H9 (cell line): ENCODE measurements around the gene RAB30. TPM values are rescaled to one million over a fixed set of nuclear protein-coding genes. Genes with fewer than 3 reads are reported as not detected.

Source experiments
- DNase-seq: peaks from one replicate; pipeline ENCODE4 v3.0.0-alpha.2; 2017
- H2AFZ ChIP-seq: one replicate; pipeline ENCODE4 v1.6.1; 2013; ENCODE audit warnings: mild to moderate bottlenecking, low read length, control low read depth, moderate library complexity
- H2AK5ac ChIP-seq: 2 replicates; pipeline ENCODE4 v1.6.1; 2013; ENCODE audit warnings: low read length, control low read depth, mixed read lengths; ENCODE audit not compliant: insufficient read length
- H2BK120ac ChIP-seq: one replicate; pipeline ENCODE4 v1.6.1; 2013; ENCODE audit warnings: low read depth, mild to moderate bottlenecking, low read length, control low read depth, inconsistent platforms; ENCODE audit not compliant: poor library complexity, severe bottlenecking
- H2BK12ac ChIP-seq: 2 replicates; pipeline ENCODE4 v1.6.1; 2013; ENCODE audit warnings: low read length, control low read depth, mixed read lengths, low read depth; ENCODE audit not compliant: insufficient read length
- H2BK15ac ChIP-seq: 2 replicates; pipeline ENCODE4 v1.6.1; 2013; ENCODE audit warnings: low read depth, low read length, control low read depth
- H2BK20ac ChIP-seq: one replicate; pipeline ENCODE4 v1.6.1; 2013; ENCODE audit warnings: low read depth, mild to moderate bottlenecking, low read length, control low read depth, inconsistent platforms; ENCODE audit not compliant: poor library complexity, severe bottlenecking
- H2BK5ac ChIP-seq: 2 replicates; pipeline ENCODE4 v1.6.1; 2013; ENCODE audit warnings: low read length, control low read depth, mixed read lengths; ENCODE audit not compliant: insufficient read length
- H3K14ac ChIP-seq: 2 replicates; pipeline ENCODE4 v1.6.1; 2013; ENCODE audit warnings: low read length, control low read depth; ENCODE audit not compliant: insufficient read depth
- H3K18ac ChIP-seq: 2 replicates; pipeline ENCODE4 v1.6.1; 2013; ENCODE audit warnings: low read depth, mild to moderate bottlenecking, mixed read lengths, low read length, control low read depth; ENCODE audit not compliant: insufficient read length
- H3K23ac ChIP-seq: 2 replicates; pipeline ENCODE4 v1.6.1; 2013; ENCODE audit warnings: low read length, control low read depth, mixed read lengths, low read depth; ENCODE audit not compliant: insufficient read length
- H3K23me2 ChIP-seq: 2 replicates; pipeline ENCODE4 v1.6.1; 2013; ENCODE audit warnings: low read depth, mild to moderate bottlenecking, mixed read lengths, low read length, control low read depth; ENCODE audit not compliant: insufficient read length, poor library complexity, severe bottlenecking
- H3K27ac ChIP-seq: 2 replicates; pipeline ENCODE4 v1.5.1; 2013; ENCODE audit warnings: low read length, control low read depth, mixed read lengths, low read depth; ENCODE audit not compliant: insufficient read length
- H3K27me3 ChIP-seq: 2 replicates; pipeline ENCODE4 v1.6.1; 2013; ENCODE audit warnings: low read length, control low read depth, inconsistent platforms; ENCODE audit not compliant: insufficient read depth
- H3K4ac ChIP-seq: 2 replicates; pipeline ENCODE4 v1.6.1; 2013; ENCODE audit warnings: low read depth, mild to moderate bottlenecking, control low read depth, inconsistent platforms, low read length, moderate library complexity
- H3K4me1 ChIP-seq: 2 replicates; pipeline ENCODE4 v1.6.1; 2013; ENCODE audit warnings: low read length, control low read depth, inconsistent platforms; ENCODE audit not compliant: insufficient read depth
- H3K4me2 ChIP-seq: 2 replicates; pipeline ENCODE4 v1.6.1; 2013; ENCODE audit warnings: low read length, control low read depth, mixed read lengths; ENCODE audit not compliant: insufficient read length, insufficient read depth
- H3K56ac ChIP-seq: 2 replicates; pipeline ENCODE4 v1.6.1; 2013; ENCODE audit warnings: low read depth, mild to moderate bottlenecking, mixed read lengths, low read length, control low read depth; ENCODE audit not compliant: insufficient read length
- H3K79me1 ChIP-seq: 2 replicates; pipeline ENCODE4 v1.6.1; 2013; ENCODE audit warnings: low read depth, mild to moderate bottlenecking, moderate library complexity, low read length, control low read depth, inconsistent platforms; ENCODE audit not compliant: insufficient read depth, poor library complexity, severe bottlenecking
- H3K79me2 ChIP-seq: 2 replicates; pipeline ENCODE4 v1.6.1; 2013; ENCODE audit warnings: low read length, control low read depth, inconsistent platforms; ENCODE audit not compliant: insufficient read depth
- H3K9ac ChIP-seq: 2 replicates; pipeline ENCODE4 v1.6.1; 2013; ENCODE audit warnings: low read length, control low read depth, mixed read lengths; ENCODE audit not compliant: insufficient read length; ENCODE audit errors: extremely low read depth
- H3K9me3 ChIP-seq: one replicate; pipeline ENCODE4 v1.6.1; 2013; ENCODE audit warnings: low read depth, low read length, inconsistent platforms; ENCODE audit not compliant: control insufficient read depth
- H3T11ph ChIP-seq: one replicate; pipeline ENCODE4 v1.6.1; 2013; ENCODE audit warnings: mild to moderate bottlenecking, low read length, control low read depth, inconsistent platforms
- H4K20me1 ChIP-seq: one replicate; pipeline ENCODE4 v1.6.1; 2013; ENCODE audit not compliant: control insufficient read depth, insufficient read length, insufficient read depth
- H4K5ac ChIP-seq: 2 replicates; pipeline ENCODE4 v1.6.1; 2013; ENCODE audit warnings: low read depth, mild to moderate bottlenecking, mixed read lengths, low read length, control low read depth; ENCODE audit not compliant: insufficient read length
- H4K8ac ChIP-seq: replicated peaks from 2 replicates; pipeline ENCODE4 v1.6.1; 2013; ENCODE audit warnings: low read length, control low read depth, mixed read lengths, low read depth; ENCODE audit not compliant: insufficient read length
- H4K91ac ChIP-seq: 2 replicates; pipeline ENCODE4 v1.6.1; 2013; ENCODE audit warnings: low read depth, mild to moderate bottlenecking, moderate library complexity, mixed read lengths, low read length, control low read depth; ENCODE audit not compliant: insufficient read length
- H3K27ac Mint-ChIP-seq, 3 experiments: 2 replicates in 2 of 3; 3 replicates in 1 of 3; pipeline ENCODE4 v1.8.0; 2020 to 2021; ENCODE audit warnings: mixed read lengths in 3 of 3, mild to moderate bottlenecking in 1 of 3, moderate library complexity in 1 of 3
- H3K27me3 Mint-ChIP-seq: 2 replicates; pipeline ENCODE4 v1.8.0; 2021; ENCODE audit warnings: low read depth, mild to moderate bottlenecking, moderate library complexity, mixed read lengths
- H3K36me3 Mint-ChIP-seq, 3 experiments: 2 replicates in 2 of 3; 3 replicates in 1 of 3; pipeline ENCODE4 v1.8.0; 2020 to 2021; ENCODE audit warnings: low read depth in 3 of 3, mixed read lengths in 3 of 3; ENCODE audit not compliant: insufficient read depth in 1 of 3
- H3K4me1 Mint-ChIP-seq, 2 experiments: 2 replicates each; pipeline ENCODE4 v1.8.0; 2020; ENCODE audit warnings: mixed read lengths in 2 of 2
- H3K4me3 Mint-ChIP-seq, 2 experiments: 2 replicates in 1 of 2; 3 replicates in 1 of 2; pipeline ENCODE4 v1.8.0; 2020 to 2021; ENCODE audit warnings: mild to moderate bottlenecking in 2 of 2, mixed read lengths in 2 of 2, moderate library complexity in 1 of 2
- H3K9me3 Mint-ChIP-seq, 2 experiments: 2 replicates in 1 of 2; 3 replicates in 1 of 2; pipeline ENCODE4 v1.8.0; 2020; ENCODE audit warnings: mild to moderate bottlenecking in 2 of 2, mixed read lengths in 2 of 2, moderate library complexity in 1 of 2
- total RNA-seq: library from RNA; stranded (reverse); gene quantifications from 2 replicates; pipeline ENCODE4 v1.2.1, GENCODE V29; 2021
- TF ChIP-seq, protein P1 (sequence below): fragments of 200-600 bp; sonication (generic); conservative IDR thresholded peaks from 3 replicates; pipeline ENCODE4 v1.8.0; 2021; ENCODE audit warnings: antibody characterized with exemption, mild to moderate bottlenecking

Gene RAB30
- total RNA-seq, 1 experiment from 2014 or later: 4.8 TPM

DNA sequence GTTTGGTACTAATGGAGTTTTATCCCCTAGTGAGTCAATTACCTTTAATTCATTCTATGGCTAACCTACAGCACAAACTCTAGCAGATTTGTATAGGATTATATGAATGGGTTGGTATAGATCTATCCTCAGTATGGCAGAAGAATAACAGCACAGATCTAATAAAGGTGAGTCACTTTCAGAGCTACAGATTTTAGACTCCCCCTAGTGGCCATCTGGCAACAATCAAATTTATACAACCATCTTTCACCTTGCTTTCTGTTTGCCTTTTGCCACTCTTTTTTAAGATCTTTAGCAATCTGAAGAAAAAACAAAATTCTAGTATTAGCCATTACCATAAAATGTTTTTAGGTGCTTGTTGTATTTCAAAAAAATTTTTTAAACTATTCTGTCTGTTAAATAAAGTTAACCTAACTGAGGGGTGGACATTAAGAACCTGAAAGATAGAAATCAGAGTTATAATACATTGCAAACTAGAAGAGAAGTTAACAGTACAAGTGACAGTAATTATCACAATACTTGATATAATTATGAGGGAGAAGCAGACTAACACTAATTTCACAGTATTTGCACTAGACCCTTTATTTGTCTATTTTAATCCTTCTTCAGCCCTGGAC is 144.3 kb downstream of the RAB30 start:
- Histone ChIP-seq H4K91ac (no peak overlapping the region), H3K23ac (no peak overlapping the region), H3K4me2 (no peak overlapping the region), H3K4me1 (no peaks in the 10 kb centered on the region), H3K9ac (no peak overlapping the region), H3K23me2 (no peaks in the 10 kb centered on the region), H4K20me1 (no peaks in the 10 kb centered on the region), H3K27ac (no peak overlapping the region), H4K8ac (no peak overlapping the region), H2BK5ac (no peak overlapping the region), H3K9me3 (no peaks in the 10 kb centered on the region), H2BK12ac (no peak overlapping the region), H4K5ac (no peak overlapping the region), H3K4ac (no peak overlapping the region), H3K14ac (no peak overlapping the region), H3T11ph (no peak overlapping the region), H2BK15ac (no peak overlapping the region), H3K18ac (no peak overlapping the region), H3K79me1 (no peaks in the 10 kb centered on the region), H2AK5ac (no peak overlapping the region), H2BK20ac (no peak overlapping the region), H3K79me2 (no peaks in the 10 kb centered on the region), H2AFZ (no peak overlapping the region), H3K56ac (no peak overlapping the region), H2BK120ac (no peak overlapping the region), H3K27me3 (no peaks in the 10 kb centered on the region)
- TF ChIP-seq, protein P1, sequence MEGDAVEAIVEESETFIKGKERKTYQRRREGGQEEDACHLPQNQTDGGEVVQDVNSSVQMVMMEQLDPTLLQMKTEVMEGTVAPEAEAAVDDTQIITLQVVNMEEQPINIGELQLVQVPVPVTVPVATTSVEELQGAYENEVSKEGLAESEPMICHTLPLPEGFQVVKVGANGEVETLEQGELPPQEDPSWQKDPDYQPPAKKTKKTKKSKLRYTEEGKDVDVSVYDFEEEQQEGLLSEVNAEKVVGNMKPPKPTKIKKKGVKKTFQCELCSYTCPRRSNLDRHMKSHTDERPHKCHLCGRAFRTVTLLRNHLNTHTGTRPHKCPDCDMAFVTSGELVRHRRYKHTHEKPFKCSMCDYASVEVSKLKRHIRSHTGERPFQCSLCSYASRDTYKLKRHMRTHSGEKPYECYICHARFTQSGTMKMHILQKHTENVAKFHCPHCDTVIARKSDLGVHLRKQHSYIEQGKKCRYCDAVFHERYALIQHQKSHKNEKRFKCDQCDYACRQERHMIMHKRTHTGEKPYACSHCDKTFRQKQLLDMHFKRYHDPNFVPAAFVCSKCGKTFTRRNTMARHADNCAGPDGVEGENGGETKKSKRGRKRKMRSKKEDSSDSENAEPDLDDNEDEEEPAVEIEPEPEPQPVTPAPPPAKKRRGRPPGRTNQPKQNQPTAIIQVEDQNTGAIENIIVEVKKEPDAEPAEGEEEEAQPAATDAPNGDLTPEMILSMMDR: peak; percentile 86
- Mint-ChIP-seq H3K27ac (no peak overlapping the region), H3K4me1 (no peaks in the 10 kb centered on the region), H3K9me3 (no peaks in the 10 kb centered on the region), H3K27me3 (no peaks in the 10 kb centered on the region), H3K36me3 (peaks cover 8 to 29% (median 27%) of the 10 kb centered on the region in 3 experiments; a peak in 5 of 7 replicates), H3K4me3 (no peak overlapping the region)
- DNase-seq: no peak
